Uterus (tissue), 4 donors: ENCODE results near the gene ACAT1. TPM values are rescaled to one million over a fixed set of nuclear protein-coding genes. Genes with fewer than 3 reads are reported as not detected.

ENCODE experiments used
- DNase-seq, 2 donors: peaks; one replicate each; pipeline ENCODE4 v3.0.0-alpha.2; 2019 to 2020
- H3K27ac ChIP-seq, 2 donors: fragments of 200-600 bp; sonication (generic); 1 replicate in 1 of 2; 2 replicates in 1 of 2; pipeline ENCODE4 v1.5.1; 2016 to 2018
- H3K27me3 ChIP-seq, 2 donors: fragments of 200-600 bp; sonication (generic); one replicate each; pipeline ENCODE4 v1.5.1; 2018 to 2019; ENCODE audit warnings: control low read depth in 1 of 2
- H3K36me3 ChIP-seq, 2 donors: fragments of 200-600 bp; sonication (generic); one replicate each; pipeline ENCODE4 v1.5.1; 2019; ENCODE audit warnings: control low read depth in 1 of 2
- H3K4me1 ChIP-seq, 2 donors: fragments of 200-600 bp; sonication (generic); one replicate each; pipeline ENCODE4 v1.5.1; 2018 to 2019; ENCODE audit warnings: control low read depth in 1 of 2
- H3K4me3 ChIP-seq, 2 donors: fragments of 200-600 bp; sonication (generic); 1 replicate in 1 of 2; 2 replicates in 1 of 2; pipeline ENCODE4 v1.5.1; 2018 to 2019; ENCODE audit warnings: mild to moderate bottlenecking in 1 of 2
- H3K9me3 ChIP-seq, 2 donors: fragments of 200-600 bp; sonication (generic); one replicate each; pipeline ENCODE4 v1.5.1; 2019; ENCODE audit warnings: control low read depth in 1 of 2
- CTCF ChIP-seq, 4 experiments: fragments of 200-600 bp in 2 of 4; fragments of 450-650 bp in 2 of 4; sonication (generic) in 2 of 4; IDR thresholded peaks; one replicate each; pipeline ENCODE4 v1.5.1; 2016 to 2019; ENCODE audit warnings: antibody characterized with exemption in 4 of 4, mild to moderate bottlenecking in 2 of 4, moderate library complexity in 1 of 4
- POLR2A ChIP-seq, 2 donors: fragments of 450-650 bp; IDR thresholded peaks; one replicate each; pipeline ENCODE4 v1.6.1; 2016; ENCODE audit warnings: antibody characterized with exemption in 2 of 2, mild to moderate bottlenecking in 1 of 2, moderate library complexity in 1 of 2
- intact Hi-C: fragments of 100-400 bp; cut with DNase I; formaldehyde crosslinking; loops from one replicate; pipeline ENCODE4 v1.15.1; 2023; ENCODE audit warnings: low total_unique reads
- small RNA-seq: library from RNA; depleted of rRNA; stranded (forward); fragments of <200 nt; gene quantifications from one replicate; pipeline ENCODE3, GENCODE V24; 2016
- total RNA-seq, 4 donors: library from RNA; depleted of rRNA in 3 of 4; stranded (reverse); fragments of >200 nt in 3 of 4; gene quantifications; one replicate each; pipeline versions ENCODE4 v1.1.0 to v1.2.4, GENCODE V29; 2014 to 2023
- donor health status: DM: yes; HTN: yes; CAD: no.

ACAT1 gene
- total RNA-seq, 4 donors from 2014 or later, result 50.9 to 86.2 (median 70.9) TPM

DNA sequence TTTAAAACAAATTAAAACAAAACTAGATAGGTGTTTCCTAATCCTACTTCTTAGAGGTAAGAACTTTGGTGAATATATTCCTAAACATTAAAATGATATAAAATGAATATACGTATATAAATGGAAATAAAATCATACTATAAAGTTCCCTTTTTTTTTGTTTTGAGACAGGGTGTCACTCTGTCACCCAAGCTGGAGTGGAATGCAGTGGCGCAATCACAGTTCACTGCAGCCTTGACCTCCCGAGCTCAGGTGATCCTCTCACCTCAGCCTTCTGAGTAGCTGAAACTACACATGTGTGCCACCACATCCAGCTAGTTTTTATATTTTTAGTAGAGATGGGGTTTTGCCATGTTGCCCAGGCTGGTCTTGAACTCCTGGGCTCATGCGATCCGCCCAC lies 56.2 kb downstream of the ACAT1 start:
- no peak overlapping the region for H3K4me3 ChIP-seq
- H3K27ac ChIP-seq, result no peak overlapping the region
- intact Hi-C loops, result no loop called here
- H3K4me1 ChIP-seq, result no peaks in the 10 kb centered on the region
- H3K27me3 ChIP-seq, result no peaks in the 10 kb centered on the region
- no peaks in the 10 kb centered on the region for H3K36me3 ChIP-seq
- no peak for DNase-seq
- no peaks in the 10 kb centered on the region for H3K9me3 ChIP-seq
- TF ChIP-seq CTCF (IDR thresholded peaks at IDR 0.05), result no peak

- H3K4me3 ChIP-seq, result no peak overlapping the region
- H3K36me3 ChIP-seq, result no peaks in the 10 kb centered on the region
- H3K27ac ChIP-seq, result no peak overlapping the region
- H3K4me1 ChIP-seq, result no peaks in the 10 kb centered on the region
- no peaks in the 10 kb centered on the region for H3K9me3 ChIP-seq
- TF ChIP-seq POLR2A (IDR thresholded peaks at IDR 0.05), result no peak
- TF ChIP-seq CTCF (IDR thresholded peaks at IDR 0.05), result no peak
- intact Hi-C loops, result no loop called here
- no peaks in the 10 kb centered on the region for H3K27me3 ChIP-seq
- no peak for DNase-seq
Observed at GRCh38 chr11:108193725-108194124, 72.4 kb downstream of the ACAT1 start.

GRCh38 chr11:108196901-108197300 lies 75.5 kb downstream of the ACAT1 start:
- H3K36me3 ChIP-seq, result no peaks in the 10 kb centered on the region
- TF ChIP-seq POLR2A (IDR thresholded peaks at IDR 0.05) (no peak), CTCF (IDR thresholded peaks at IDR 0.05) (no peak)
- intact Hi-C loops, result no loop called here
- no peak overlapping the region for H3K27ac ChIP-seq
- DNase-seq, result no peak
- H3K27me3 ChIP-seq, result no peaks in the 10 kb centered on the region
- no peak overlapping the region for H3K4me3 ChIP-seq
- no peaks in the 10 kb centered on the region for H3K4me1 ChIP-seq
- H3K9me3 ChIP-seq, result no peaks in the 10 kb centered on the region

Small RNA genes within 50 kb of the gene (small RNA-seq; reads per million reads assigned to genes)
- not detected for gene RF00019

Other genes starting within 250 kb of the ACAT1 start
- 1 to 10 TPM in 1 of 4 donors, under 1 TPM in 2, not detected in 1; 0.26 to 3.9 (median 0.79) TPM for gene RAB39A, start 193.1 kb upstream of the ACAT1 start, total RNA-seq
- gene CUL5, start 112.7 kb upstream of the ACAT1 start, total RNA-seq, result 10 to 100 TPM; 29.5 to 79.8 (median 40.9) TPM
- gene NPAT, start 101.1 kb downstream of the ACAT1 start, total RNA-seq, result 10 to 100 TPM; 14.7 to 28.9 (median 21.3) TPM
- 100 to 1,000 TPM in 2 of 4 donors, 10 to 100 TPM in 2; 51.2 to 196 (median 132) TPM for gene ATM, start 101.5 kb downstream of the ACAT1 start, total RNA-seq